Urinary bladder (tissue), 4 donors: Measurements from ENCODE around the gene SLC38A10. TPM values are rescaled to one million over a fixed set of nuclear protein-coding genes. Genes with fewer than 3 reads are reported as not detected.
A peak's percentile ranks its signal among the peaks of the same experiment; 100 is the strongest.

ENCODE experiments used
- DNase-seq: peaks from one replicate; pipeline ENCODE4 v3.0.0-alpha.2; 2015; ENCODE audit errors: extremely low spot score
- H3K27ac ChIP-seq: one replicate; pipeline ENCODE4 v1.5.1; 2013; ENCODE audit warnings: low read depth, mild to moderate bottlenecking, moderate library complexity
- H3K36me3 ChIP-seq: one replicate; pipeline ENCODE4 v1.6.1; 2013; ENCODE audit warnings: mild to moderate bottlenecking, moderate library complexity; ENCODE audit not compliant: insufficient read depth
- H3K4me1 ChIP-seq: one replicate; pipeline ENCODE4 v1.6.1; 2013; ENCODE audit warnings: mild to moderate bottlenecking, moderate library complexity; ENCODE audit not compliant: insufficient read depth
- H3K4me3 ChIP-seq: one replicate; pipeline ENCODE4 v1.5.1; 2013; ENCODE audit warnings: low read depth, low read length
- WGBS: extraction: QIAGEN DNeasy Blood & Tissue Kit; methylation state at CpG from one replicate; pipeline ENCODE4 v1.1.7; 2013; 5-methylcytosine and 5-hydroxymethylcytosine counted together
- polyA plus RNA-seq: library from polyadenylated mRNA; stranded (reverse); fragments of 200-250 nt; gene quantifications from one replicate; pipeline ENCODE4 v1.2.3, GENCODE V29; 2013
- total RNA-seq: library from RNA; depleted of rRNA; stranded (reverse); fragments of >200 nt; gene quantifications from one replicate; pipeline ENCODE4 v1.2.3, GENCODE V29; 2014
- donor health status: healthy with polysubstance abuse.
- donor health status: healthy.

SLC38A10 gene
- total and polyA plus RNA-seq, 2 donors, result 28.5 to 82.3 TPM

DNA sequence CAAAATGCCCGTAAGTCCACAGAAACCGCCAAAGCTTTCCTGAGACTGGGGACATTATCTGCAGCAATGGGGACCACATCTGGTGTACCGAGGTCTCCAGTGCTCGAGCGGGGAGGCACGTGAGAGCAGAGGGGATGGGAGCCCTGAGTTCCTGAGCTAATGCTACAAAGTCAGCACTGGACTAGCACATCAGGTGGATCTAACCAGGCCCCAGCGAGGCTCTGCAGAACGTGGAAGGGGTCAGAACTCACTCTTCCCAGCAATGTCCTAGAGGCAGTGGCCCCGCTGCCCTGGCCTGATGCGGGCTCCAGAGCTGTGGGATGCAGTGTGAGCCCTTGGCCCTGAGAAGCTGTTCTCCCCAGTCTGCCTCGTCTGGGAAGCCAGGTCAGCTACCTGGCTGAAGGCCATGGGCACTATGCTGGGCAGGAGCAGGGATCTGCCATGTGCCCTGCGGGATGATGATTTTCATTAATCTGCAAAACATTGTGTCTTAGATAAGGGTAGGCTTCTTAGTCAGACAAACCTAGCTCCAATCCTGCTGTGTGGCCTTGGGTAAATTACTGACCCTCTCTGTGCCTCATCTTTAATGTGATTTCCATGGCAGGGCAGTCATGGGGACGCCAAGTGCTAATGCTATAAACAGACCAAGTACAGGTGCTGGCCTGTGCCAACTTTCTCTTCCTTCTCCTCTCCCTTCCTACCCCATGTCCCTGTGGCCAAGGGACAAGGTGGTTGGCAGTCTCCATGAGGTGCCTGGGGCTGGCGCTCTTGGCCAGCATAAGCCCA, 40.1 kb upstream of the SLC38A10 start:
- H3K36me3 ChIP-seq, result no peaks in the 10 kb centered on the region
- no peak for DNase-seq
- no peak overlapping the region for H3K27ac ChIP-seq
- WGBS, result 79% methylated on average over 14 of the region's 14 CpGs
- H3K4me1 ChIP-seq, result peaks cover 2% of the 10 kb centered on the region
- H3K4me3 ChIP-seq, result no peak overlapping the region

DNA sequence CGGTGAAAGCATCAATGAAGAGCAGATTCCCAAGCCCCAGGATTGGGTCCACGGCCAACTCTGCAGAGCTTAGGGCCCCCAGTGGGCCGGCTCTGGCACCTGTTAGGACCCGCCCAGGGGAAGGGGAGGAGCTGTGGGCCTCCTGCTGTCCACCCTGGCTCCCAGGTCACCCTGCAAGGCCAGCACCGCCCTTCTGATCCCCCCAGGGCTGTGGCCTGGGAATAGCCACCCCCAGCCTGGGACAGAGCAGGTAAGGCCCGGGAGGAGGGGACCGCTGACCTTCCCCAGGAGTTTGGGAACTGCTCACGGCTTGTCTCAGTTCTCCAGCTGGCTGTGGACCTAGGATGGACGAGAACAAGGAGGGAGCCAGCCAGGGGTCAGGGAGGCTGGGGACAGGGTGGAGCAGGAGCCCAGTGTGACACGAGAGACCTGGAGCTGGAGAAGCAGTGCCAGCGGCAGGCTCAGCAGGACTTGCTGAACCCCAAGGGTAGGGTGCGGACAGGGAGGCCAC, 39.3 kb upstream of the SLC38A10 start:
- 61% methylated on average over 12 of the region's 12 CpGs for WGBS
- no peak for DNase-seq
- Histone ChIP-seq H3K27ac (no peak overlapping the region), H3K4me3 (no peak overlapping the region), H3K36me3 (no peaks in the 10 kb centered on the region), H3K4me1 (peaks cover 3% of the 10 kb centered on the region)

DNA sequence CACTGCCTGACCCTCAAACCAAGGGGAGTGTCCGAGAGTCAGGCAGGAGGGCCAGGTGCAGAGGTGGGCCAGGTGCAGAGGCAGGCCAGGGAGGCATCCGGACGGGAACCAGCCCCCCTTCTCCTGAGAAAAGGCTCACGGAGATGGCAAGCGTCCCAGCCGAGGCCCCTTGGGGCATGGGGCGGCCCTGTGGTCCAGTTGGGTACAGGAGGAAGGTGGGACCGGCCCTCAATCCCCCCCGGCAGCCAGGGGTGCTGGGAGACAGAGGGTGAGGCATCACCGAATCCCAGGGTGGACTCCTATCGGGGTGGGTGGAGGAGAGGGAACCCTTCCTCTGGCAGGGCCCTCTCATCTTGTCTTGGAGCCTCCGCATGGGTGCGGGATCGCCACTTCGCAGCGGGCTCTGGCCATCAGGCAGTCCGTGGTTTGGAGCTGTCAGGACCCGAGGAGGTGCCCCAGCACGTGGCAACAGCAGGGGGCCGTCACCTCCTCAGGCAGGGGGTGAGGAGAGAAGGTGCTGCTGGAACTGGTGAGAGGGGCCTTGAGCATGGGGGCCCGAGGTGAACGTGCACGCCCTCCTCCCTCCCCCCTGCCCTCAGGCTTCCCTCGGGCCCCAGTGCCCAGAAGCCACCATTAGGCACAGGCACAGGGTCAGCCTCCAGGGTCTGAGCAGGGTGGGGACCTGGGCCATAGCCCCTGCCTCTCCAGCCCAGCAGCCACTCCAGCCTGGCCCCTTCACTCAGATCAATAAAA, 38.7 kb upstream of the SLC38A10 start:
- no peak for DNase-seq
- Histone ChIP-seq H3K4me1 (peaks cover 3% of the 10 kb centered on the region), H3K4me3 (no peak overlapping the region), H3K27ac (no peak overlapping the region), H3K36me3 (no peaks in the 10 kb centered on the region)
- WGBS, result 77% methylated on average over 24 of the region's 24 CpGs

DNA sequence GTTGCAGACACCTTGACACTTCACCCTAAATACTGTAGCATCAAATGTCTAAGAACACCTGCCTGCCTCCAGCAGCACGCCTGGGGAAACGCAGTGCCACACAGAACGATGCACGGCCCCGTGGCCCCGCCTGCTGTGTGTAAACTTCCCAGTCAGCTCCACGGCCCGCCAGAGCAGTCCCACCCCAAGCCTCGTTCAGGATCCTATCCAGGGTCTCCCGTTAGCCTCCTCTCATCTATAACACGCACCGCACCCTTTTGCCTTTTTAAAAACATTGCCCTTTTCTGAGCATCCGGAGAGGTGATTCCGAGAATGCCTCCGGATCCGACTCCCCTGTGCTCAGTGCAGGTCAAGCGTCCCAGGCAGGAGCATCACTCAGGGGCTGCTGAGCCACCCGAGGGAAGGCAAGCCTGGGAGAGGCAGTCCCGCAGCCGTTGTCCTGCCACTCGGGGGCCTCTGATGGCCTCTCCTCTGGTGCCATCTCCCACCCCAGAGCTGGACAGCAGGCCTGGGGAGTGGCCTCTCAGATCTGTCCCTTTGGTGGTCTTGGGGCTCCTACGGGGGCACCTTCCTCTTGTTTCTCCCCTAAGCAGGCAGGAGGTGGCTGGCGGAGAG, 37.9 kb upstream of the SLC38A10 start:
- DNase-seq, result no peak
- Histone ChIP-seq H3K4me1 (peaks cover 3% of the 10 kb centered on the region), H3K27ac (no peak overlapping the region), H3K4me3 (no peak overlapping the region), H3K36me3 (no peaks in the 10 kb centered on the region)
- WGBS, result 49% methylated on average over 23 of the region's 23 CpGs

DNA sequence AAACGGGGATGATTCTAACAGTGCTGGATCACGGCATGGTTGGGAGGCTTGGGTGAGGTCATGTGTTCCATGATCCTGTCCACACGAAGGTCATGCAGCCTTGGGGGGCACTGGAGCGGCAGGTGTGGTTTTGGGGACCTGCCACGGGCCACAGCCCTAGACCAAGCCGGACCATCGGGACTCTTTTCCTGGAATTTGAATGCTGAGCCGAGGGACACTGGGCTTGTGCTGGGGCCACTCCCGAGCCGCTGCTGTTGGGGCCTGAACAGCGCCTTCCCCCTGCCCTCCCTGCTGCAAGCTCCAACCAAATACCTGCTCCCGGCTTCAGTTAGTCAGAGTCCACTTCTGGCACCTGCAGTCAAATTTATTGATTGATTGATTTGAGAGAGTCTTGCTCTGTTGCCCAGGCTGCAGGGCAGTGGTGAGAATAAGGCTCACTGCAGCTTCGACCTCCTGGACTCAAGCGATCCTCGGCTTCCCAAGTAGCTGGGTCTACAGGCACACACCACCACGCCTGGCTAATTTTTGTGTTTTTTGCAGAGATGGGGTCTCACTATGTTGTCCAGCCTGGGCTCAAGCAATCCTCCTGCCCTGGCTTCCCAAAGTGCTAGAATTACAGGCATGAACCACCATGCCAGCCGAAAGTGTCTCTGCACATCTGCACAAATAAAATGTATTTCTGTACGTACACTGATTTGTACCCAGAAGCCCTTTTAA, 37.2 kb upstream of the SLC38A10 start:
- Histone ChIP-seq H3K4me3 (no peak overlapping the region), H3K4me1 (peaks cover 3% of the 10 kb centered on the region), H3K27ac (no peak overlapping the region), H3K36me3 (no peaks in the 10 kb centered on the region)
- no peak for DNase-seq
- 88% methylated on average over 18 of the region's 18 CpGs for WGBS

DNA sequence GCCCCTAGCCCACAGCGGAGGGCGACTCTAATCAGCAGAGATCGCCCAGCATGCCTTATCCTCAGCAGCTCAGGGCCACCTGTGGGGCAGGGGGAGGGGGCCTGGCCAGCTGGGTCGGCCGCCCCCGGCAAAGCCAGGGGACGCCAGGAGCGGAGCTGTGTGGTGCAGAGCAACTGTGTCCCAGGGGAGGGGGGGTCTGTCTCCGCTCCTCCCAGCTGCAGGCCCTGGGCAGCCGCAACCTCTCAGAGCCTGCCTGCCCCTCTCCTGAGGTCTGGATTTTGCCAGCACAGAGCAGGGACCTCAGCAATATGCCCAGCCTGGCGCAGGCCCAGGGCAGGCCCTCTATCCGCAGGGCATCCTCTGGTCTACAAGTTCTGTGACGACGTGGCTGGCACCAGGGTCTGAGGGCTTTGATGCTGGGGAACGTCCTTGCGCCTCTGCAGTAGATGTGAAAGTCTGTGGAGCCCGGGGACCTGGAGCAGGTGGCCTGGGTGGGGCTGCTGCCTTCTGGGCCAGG, 36.5 kb upstream of the SLC38A10 start:
- Histone ChIP-seq H3K36me3 (no peaks in the 10 kb centered on the region), H3K4me3 (no peak overlapping the region), H3K4me1 (peaks cover 3% of the 10 kb centered on the region), H3K27ac (no peak overlapping the region)
- 84% methylated on average over 17 of the region's 17 CpGs for WGBS
- DNase-seq, result no peak

DNA sequence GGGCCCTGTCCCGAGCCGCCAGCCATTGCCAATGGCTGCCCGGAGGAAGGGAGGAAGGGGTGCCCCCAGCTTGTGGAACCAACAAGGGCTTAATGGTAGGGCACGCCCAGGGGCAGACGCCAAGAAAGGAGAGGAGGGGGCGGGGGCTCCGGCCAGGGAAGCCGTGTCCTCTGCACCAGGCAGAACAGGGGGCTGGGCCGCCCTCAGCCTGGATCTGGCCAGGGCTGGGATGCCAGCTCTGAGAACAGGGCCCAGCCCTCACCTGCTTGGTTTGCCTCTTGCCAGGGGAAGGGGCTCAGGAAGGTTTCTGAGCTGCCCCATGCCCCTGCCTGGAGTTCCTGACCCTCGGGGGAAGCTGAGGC, 35.8 kb upstream of the SLC38A10 start:
- Histone ChIP-seq H3K27ac (peak overlapping the region; percentile 81), H3K4me3 (no peak overlapping the region), H3K4me1 (peaks cover 3% of the 10 kb centered on the region), H3K36me3 (no peaks in the 10 kb centered on the region)
- no peak for DNase-seq
- WGBS, result 78% methylated on average over 10 of the region's 10 CpGs

DNA sequence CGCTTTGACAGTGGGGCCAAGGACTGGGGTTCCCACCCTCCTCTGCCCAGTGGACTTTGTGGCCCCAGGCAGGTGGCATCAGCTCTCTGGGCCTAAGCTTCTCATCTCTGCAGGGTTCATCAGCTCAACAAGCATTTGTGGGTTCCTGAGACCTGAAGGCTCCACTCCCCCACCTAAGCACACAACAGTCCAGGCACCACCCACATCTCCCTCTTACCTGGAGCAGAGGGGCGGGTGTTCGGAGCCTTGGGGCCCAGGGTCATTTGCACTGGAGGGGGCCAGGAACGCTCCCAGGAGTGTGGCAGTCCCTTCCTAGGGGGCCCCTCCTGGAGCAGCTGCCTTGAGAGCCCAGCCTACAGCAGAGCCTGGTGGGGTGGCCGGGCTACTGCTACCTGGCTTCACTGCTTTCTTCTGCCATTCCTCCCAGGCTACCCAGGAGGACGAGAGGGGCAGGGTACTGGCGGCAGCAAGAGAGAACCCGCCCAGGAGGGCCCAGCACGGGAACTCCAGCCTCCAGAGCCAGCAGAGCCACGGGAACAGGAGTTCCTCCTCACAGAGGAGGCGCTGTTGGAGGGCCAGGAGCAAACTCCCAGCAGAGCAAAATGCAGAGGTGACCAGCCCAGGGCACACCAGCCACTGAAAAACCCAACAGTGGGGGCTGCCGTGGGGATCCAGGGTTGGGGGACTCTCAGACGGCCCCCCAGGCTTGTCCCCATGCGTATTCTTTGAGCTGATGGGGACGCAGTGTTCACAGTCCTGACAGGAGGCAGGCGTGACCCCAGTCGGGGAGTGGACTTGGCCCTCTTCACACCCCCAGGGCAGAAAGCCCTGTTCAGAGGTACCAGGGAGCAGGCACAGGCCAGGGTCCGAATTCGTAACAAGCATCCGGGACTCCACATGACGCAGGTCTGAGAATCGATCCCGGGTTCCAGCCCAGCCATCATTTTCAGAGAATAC, 35.1 kb upstream of the SLC38A10 start:
- peaks cover 3% of the 10 kb centered on the region for H3K4me1 ChIP-seq
- H3K27ac ChIP-seq, result peak overlapping the region; percentile 81
- H3K36me3 ChIP-seq, result no peaks in the 10 kb centered on the region
- WGBS, result 86% methylated on average over 23 of the region's 23 CpGs
- no peak for DNase-seq
- H3K4me3 ChIP-seq, result no peak overlapping the region

DNA sequence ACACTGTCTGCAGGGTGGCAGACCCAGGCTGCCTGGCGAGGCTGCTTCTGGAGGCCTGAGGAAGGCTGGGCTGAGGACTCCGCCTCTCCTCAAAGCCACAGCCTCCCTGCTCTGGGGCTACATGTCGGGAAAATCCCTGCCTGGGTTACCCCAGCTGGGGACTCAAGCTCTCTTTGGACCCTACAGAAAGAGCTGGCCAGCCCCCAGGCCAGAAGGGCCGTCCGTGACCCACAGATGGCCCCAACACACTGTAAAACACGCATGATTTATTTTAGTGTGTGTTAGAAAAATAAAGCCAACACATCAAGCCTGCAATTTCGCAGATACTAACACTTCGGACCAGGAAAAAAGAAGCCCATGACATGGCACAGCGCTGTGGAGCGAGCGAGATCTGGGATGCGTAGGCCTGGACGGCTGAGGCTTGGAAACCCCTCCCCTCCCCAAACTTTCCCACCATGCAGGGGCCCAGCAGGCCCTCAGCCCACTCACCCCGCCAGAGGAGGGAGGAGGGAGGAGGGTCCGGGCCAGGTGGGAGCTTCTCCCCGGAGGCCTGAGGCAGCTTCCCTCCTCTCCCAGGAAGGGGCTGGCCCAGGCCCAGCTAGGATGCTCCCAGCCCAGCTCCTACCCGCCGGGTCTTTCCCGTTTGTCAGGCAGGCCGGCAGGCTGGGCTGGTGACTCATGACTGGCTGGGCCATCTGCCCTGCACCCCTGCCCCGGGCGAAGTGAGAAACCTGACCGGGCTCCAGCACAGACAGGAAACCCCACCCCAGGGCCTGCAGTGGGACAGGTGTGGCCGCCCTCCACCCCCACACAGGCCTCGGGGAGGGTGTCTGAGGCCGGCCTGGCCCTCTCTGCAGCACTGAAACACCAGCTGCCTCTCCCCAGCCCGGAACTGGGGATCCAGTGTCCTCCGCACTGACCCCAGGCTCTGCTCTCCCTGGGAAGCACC, 34.1 kb upstream of the SLC38A10 start:
- H3K4me3 ChIP-seq, result no peak overlapping the region
- 28% methylated on average over 28 of the region's 28 CpGs for WGBS
- H3K27ac ChIP-seq, result peak overlapping the region; percentile 90
- H3K4me1 ChIP-seq, result peaks cover 3% of the 10 kb centered on the region
- DNase-seq, result no peak
- H3K36me3 ChIP-seq, result no peaks in the 10 kb centered on the region

DNA sequence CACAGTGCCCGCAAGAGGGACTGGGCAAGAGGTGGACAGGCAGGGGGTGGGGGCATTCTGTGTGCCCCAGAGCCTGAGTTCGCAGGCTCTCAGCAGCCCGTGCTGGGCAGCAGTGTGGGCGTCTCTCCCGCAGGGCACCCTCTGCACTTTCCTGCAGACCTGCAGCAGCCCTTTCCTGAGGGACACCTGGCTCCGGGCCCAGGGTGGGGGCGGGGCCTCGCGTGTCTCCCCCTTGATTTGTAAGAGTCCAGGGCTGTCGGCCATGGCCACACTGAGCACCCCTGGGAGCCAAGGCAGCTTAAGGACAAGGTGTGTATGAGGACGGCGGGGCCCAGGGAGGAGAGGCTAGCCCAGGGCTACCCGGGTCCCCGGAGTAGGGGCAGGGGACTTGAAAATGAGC, 33.4 kb upstream of the SLC38A10 start:
- DNase-seq, result no peak
- Histone ChIP-seq H3K4me3 (no peak overlapping the region), H3K4me1 (peaks cover 3% of the 10 kb centered on the region), H3K27ac (no peak overlapping the region), H3K36me3 (no peaks in the 10 kb centered on the region)
- WGBS, result 58% methylated on average over 14 of the region's 14 CpGs

DNA sequence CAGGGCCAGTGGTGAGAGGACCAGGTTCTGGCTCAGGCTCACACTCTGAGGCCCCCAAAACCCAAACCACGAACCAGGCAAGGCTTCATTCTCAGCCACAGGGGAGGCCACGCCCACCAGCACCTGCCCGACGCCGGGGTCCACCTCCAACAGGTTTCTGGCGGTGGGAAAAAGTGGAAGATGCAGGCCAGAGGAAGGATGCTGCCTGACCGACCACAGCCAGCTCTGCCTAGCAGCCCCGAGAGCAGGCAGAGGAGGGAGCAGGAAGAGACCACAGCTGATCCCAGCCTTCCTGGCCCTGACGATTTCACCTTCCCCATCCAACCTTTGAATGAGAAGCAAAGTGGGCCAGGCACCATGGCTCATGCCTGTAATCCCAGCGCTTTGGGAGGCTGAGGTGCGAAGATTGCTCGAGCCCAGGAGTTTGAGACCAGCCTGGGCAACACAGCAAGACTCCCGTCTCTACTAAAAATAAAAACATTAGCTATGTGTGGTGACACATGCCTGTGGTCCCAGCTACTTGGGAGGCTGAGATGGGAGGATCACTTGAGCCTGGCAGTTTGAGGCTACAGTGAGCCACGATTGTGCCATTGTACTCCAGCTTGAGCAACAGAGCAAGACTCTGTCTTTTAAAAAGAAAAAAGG, 30.7 kb upstream of the SLC38A10 start:
- 75% methylated on average over 14 of the region's 14 CpGs for WGBS
- no peaks in the 10 kb centered on the region for H3K36me3 ChIP-seq
- no peak for DNase-seq
- H3K27ac ChIP-seq, result no peak overlapping the region
- peaks cover 3% of the 10 kb centered on the region for H3K4me1 ChIP-seq
- H3K4me3 ChIP-seq, result no peak overlapping the region
